Caco-2 (cell line): ENCODE results near the gene TMA7. TPM values are rescaled to one million over a fixed set of nuclear protein-coding genes. Genes with fewer than 3 reads are reported as not detected.

Experiments
- BruUV-seq: library from RNA; stranded (reverse); fragments of 400-500 nt; replicated peaks from 2 replicates; lab custom pipeline; 2021; lab: Mats Ljungman, UMichigan
- CTCF ChIA-PET: fragments of 300-600 bp; sonication (Branson Sonifier 250); formaldehyde crosslinking; loops from one replicate; lab custom pipeline; 2022; ENCODE audit warnings: antibody characterized with exemption; lab: Charles Lee
- POLR2A ChIA-PET: fragments of 300-600 bp; sonication (Branson Sonifier 250); formaldehyde crosslinking; loops from one replicate; lab custom pipeline; 2022; ENCODE audit warnings: antibody characterized with exemption; lab: Charles Lee
- DNase-seq, 2 experiments: peaks; one replicate each; pipeline versions ENCODE4 v3.0.0 to v3.0.0-alpha.2; 2020 to 2022
- H3K27me3 ChIP-seq: replicated peaks from 2 replicates; pipeline ENCODE4 v1.6.0; 2011; ENCODE audit warnings: low read length; ENCODE audit not compliant: control insufficient read depth, insufficient read depth
- H3K36me3 ChIP-seq: 2 replicates; pipeline ENCODE4 v1.5.1; 2011; ENCODE audit warnings: low read length; ENCODE audit not compliant: control insufficient read depth, insufficient read depth
- H3K4me1 ChIP-seq: fragments of 250-450 bp; sonication (Bioruptor Pico); 2 replicates; pipeline ENCODE4 v1.5.1; 2020; ENCODE audit warnings: mild to moderate bottlenecking
- H3K4me3 ChIP-seq: 2 replicates; pipeline ENCODE4 v1.5.1; 2011; ENCODE audit warnings: low read depth, mild to moderate bottlenecking, control low read depth, low read length
- H3K9me3 ChIP-seq: fragments of 250-450 bp; sonication (Bioruptor Pico); 2 replicates; pipeline ENCODE4 v1.5.1; 2020; ENCODE audit warnings: mild to moderate bottlenecking, moderate library complexity
- H3K27ac Mint-ChIP-seq: one replicate; pipeline ENCODE4 v1.8.0; 2022; ENCODE audit warnings: mixed read lengths; ENCODE audit not compliant: unreplicated experiment
- H3K27me3 Mint-ChIP-seq: one replicate; pipeline ENCODE4 v1.8.0; 2022; ENCODE audit warnings: mixed read lengths; ENCODE audit not compliant: insufficient read depth, unreplicated experiment
- H3K36me3 Mint-ChIP-seq: one replicate; pipeline ENCODE4 v1.8.0; 2022; ENCODE audit warnings: mild to moderate bottlenecking, mixed read lengths; ENCODE audit not compliant: insufficient read depth, unreplicated experiment
- H3K4me1 Mint-ChIP-seq: one replicate; pipeline ENCODE4 v1.8.0; 2022; ENCODE audit warnings: low read depth, mixed read lengths; ENCODE audit not compliant: unreplicated experiment
- H3K4me3 Mint-ChIP-seq: one replicate; pipeline ENCODE4 v1.8.0; 2022; ENCODE audit warnings: mild to moderate bottlenecking, moderate library complexity, mixed read lengths; ENCODE audit not compliant: unreplicated experiment
- H3K9me3 Mint-ChIP-seq: one replicate; pipeline ENCODE4 v1.8.0; 2022; ENCODE audit warnings: mixed read lengths; ENCODE audit not compliant: unreplicated experiment
- CTCF ChIP-seq, 2 experiments: fragments of 200-600 bp in 1 of 2; IDR thresholded peaks; 1 replicate in 1 of 2; 2 replicates in 1 of 2; pipeline versions ENCODE4 v1.5.1 to v1.8.0; 2011 to 2022; ENCODE audit warnings: antibody characterized with exemption in 1 of 2, control low read depth in 1 of 2, inconsistent platforms in 1 of 2, low read depth in 1 of 2, low read length in 1 of 2, mild to moderate bottlenecking in 1 of 2, moderate library complexity in 1 of 2; ENCODE audit not compliant: insufficient read depth in 1 of 2, severe bottlenecking in 1 of 2, unreplicated experiment in 1 of 2
- intact Hi-C: fragments of 100-400 bp; cut with micrococcal nuclease; formaldehyde crosslinking; loops from one replicate; pipeline ENCODE4 v1.10.0; 2022; ENCODE audit not compliant: unreplicated experiment
- total RNA-seq: library from RNA; stranded (reverse); gene quantifications from 2 replicates; pipeline ENCODE4 v1.2.3, GENCODE V29; 2022

TMA7 gene
- total RNA-seq, 1 experiment from 2014 or later: 205 TPM

- no peak for TF ChIP-seq CTCF (IDR thresholded peaks at IDR 0.05; ENCODE audit: insufficient read depth in 1 of 2, low read depth in 1 of 2, low read length in 1 of 2, severe bottlenecking in 1 of 2, unreplicated experiment in 1 of 2)
- DNase-seq: peak in 1 of 2 experiments; percentile 29
- Mint-ChIP-seq H3K36me3 (peaks cover 89% of the 10 kb centered on the region), H3K9me3 (no peaks in the 10 kb centered on the region), H3K27me3 (no peaks in the 10 kb centered on the region), H3K4me1 (peaks cover 5% of the 10 kb centered on the region), H3K4me3 (no peak overlapping the region), H3K27ac (no peak overlapping the region)
- no peak overlapping the region for H3K4me3 ChIP-seq
- no peaks in the 10 kb centered on the region for H3K4me1 ChIP-seq
- ChIA-PET CTCF (interaction anchor here (1.2 to 2.5 kb wide), 2 partner anchors 10 to 25 kb away, joined by 3 to 22 read pairs; no protein-coding TSS in a partner anchor), POLR2A (no interaction called here)
- no peaks in the 10 kb centered on the region for H3K9me3 ChIP-seq
- no peaks in the 10 kb centered on the region for H3K27me3 ChIP-seq
- H3K36me3 ChIP-seq: peaks cover 21% of the 10 kb centered on the region
- intact Hi-C loops: no loop called here
- no TSS peak for BruUV-seq
These were observed 28.9 kb upstream of the TMA7 start for GRCh38 chr3:48411041-48411588.

- DNase-seq: peak in 1 of 2 experiments; percentile 36
- no peaks in the 10 kb centered on the region for H3K9me3 ChIP-seq
- CTCF ChIA-PET: interaction anchor here (2.5 kb wide), 1 partner anchor 24 kb away, joined by 22 read pairs; no protein-coding TSS in a partner anchor
- H3K27me3 ChIP-seq: no peaks in the 10 kb centered on the region
- BruUV-seq: no TSS peak
- no peak overlapping the region for H3K4me3 ChIP-seq
- TF ChIP-seq CTCF (IDR thresholded peaks at IDR 0.05; ENCODE audit: insufficient read depth in 1 of 2, low read depth in 1 of 2, low read length in 1 of 2, severe bottlenecking in 1 of 2, unreplicated experiment in 1 of 2): no peak
- no peaks in the 10 kb centered on the region for H3K27me3 Mint-ChIP-seq
- POLR2A ChIA-PET: no interaction called here
- H3K4me1 ChIP-seq: no peaks in the 10 kb centered on the region
- peaks cover 89% of the 10 kb centered on the region for H3K36me3 Mint-ChIP-seq
- intact Hi-C loops: no loop called here
- H3K4me1 Mint-ChIP-seq: peaks cover 5% of the 10 kb centered on the region
- no peak overlapping the region for H3K4me3 Mint-ChIP-seq
- H3K36me3 ChIP-seq: peaks cover 22% of the 10 kb centered on the region
- no peaks in the 10 kb centered on the region for H3K9me3 Mint-ChIP-seq
- H3K27ac Mint-ChIP-seq: no peak overlapping the region
These were observed 28.3 kb upstream of the TMA7 start for GRCh38 chr3:48411606-48412374.

- BruUV-seq: TSS peak; percentile 12
- intact Hi-C loops: no loop called here
- Histone ChIP-seq H3K27me3 (no peaks in the 10 kb centered on the region), H3K4me1 (no peaks in the 10 kb centered on the region), H3K4me3 (no peak overlapping the region), H3K9me3 (no peaks in the 10 kb centered on the region), H3K36me3 (peaks cover 21% of the 10 kb centered on the region)
- no peaks in the 10 kb centered on the region for H3K27me3 Mint-ChIP-seq
- no peak overlapping the region for H3K4me3 Mint-ChIP-seq
- peaks cover 88% of the 10 kb centered on the region for H3K36me3 Mint-ChIP-seq
- peaks cover 5% of the 10 kb centered on the region for H3K4me1 Mint-ChIP-seq
- TF ChIP-seq CTCF (IDR thresholded peaks at IDR 0.05; ENCODE audit: insufficient read depth in 1 of 2, low read depth in 1 of 2, low read length in 1 of 2, severe bottlenecking in 1 of 2, unreplicated experiment in 1 of 2): no peak
- DNase-seq: peak in 1 of 2 experiments; percentile 11
- POLR2A ChIA-PET: interaction anchor here (0.6 kb wide), 1 partner anchor 90 kb away, joined by 10 read pairs; no protein-coding TSS in a partner anchor
- H3K27ac Mint-ChIP-seq: no peak overlapping the region
- CTCF ChIA-PET: interaction anchor here (2.5 kb wide), 1 partner anchor 23 kb away, joined by 22 read pairs; no protein-coding TSS in a partner anchor
- no peaks in the 10 kb centered on the region for H3K9me3 Mint-ChIP-seq
These were observed 27.6 kb upstream of the TMA7 start for GRCh38 chr3:48412375-48413001.
